ENCODE results near the gene BROX.
"Not testable (repeated sequence)": the region's sequence is repeated elsewhere in the genome, so short reads cannot be mapped to it uniquely, and the experiment has no call there.

Gene BROX

GRCh38 chr1:222732216-222733159 is 20.1 kb downstream of the BROX start:
- no peak for DNase-seq

DNA sequence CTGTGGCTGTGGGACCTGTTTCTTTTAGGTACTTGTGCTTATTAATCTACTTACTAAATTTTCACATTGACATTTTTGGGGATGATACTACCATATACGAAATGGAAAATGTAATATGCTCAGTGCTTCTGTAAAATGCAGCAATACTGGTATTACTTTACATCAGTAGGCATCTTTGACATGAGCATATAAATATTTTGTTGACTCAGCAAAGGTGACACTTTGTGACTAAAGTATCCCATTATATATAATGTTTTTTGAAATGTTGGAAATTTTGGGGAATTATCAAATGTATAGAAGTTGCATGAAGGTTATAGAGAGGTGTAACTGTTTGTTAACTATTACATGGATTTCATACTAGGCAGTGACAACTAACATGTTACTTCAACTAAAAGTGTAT is 22.4 kb downstream of the BROX start:
- no peak for DNase-seq

GRCh38 chr1:222736470-222736869 is 24.1 kb downstream of the BROX start:
- no peak for DNase-seq

- no peak for DNase-seq
These were observed 24.6 kb downstream of the BROX start, which contains the start of gene FAM177B for GRCh38 chr1:222736972-222737371. TSS of gene FAM177B (plus strand) at chr1:222737202. CDS start at chr1:222746546, 9,344 bp downstream.

- DNase-seq = no peak
These were observed 27.1 kb downstream of the BROX start for GRCh38 chr1:222739465-222739864.

DNA sequence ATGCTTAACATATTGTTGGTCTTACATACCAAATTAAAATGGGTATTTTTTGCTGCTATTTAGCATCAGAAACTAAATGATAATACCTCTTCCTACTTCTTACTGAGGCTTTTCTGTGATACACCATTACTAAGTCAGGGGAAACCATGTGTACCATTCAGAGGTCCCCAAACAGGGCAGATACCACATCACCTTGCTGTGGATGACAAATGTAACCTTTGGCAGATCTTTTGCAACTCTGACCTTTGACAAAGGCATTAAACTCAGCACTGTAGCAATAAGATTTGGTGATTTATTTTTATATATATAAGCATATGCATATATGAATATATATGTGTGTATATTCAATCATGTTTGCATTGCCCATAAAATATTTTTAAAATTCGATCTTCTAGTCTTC is 27.6 kb downstream of the BROX start:
- DNase-seq = no peak

- DNase-seq = not testable (repeated sequence)
These were observed 29.5 kb downstream of the BROX start for GRCh38 chr1:222741630-222742457.

DNA sequence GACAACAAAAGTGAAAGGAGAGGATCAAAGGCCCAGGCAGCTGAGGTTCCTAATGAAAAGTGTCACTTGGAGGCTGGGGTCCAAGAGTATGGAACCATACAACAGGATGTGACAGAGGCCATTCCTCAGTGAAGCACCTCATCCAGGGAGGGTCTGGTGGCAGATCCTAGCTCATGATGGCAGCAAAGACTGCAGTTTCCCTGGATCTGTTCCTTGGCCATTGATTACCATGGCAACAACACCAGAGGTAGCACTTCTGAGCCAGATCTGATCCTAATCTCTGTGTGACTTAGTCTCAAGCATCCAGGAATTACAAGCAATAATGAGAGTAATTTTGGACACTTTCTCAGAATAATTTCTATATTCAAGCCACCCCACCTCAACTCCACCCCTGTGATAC is 37.6 kb downstream of the BROX start:
- DNase-seq = no peak

- no peak for DNase-seq
These were observed 38.3 kb downstream of the BROX start for GRCh38 chr1:222750651-222751050.

- no peak for DNase-seq
These were observed 38.9 kb downstream of the BROX start for GRCh38 chr1:222751255-222751654.

DNA sequence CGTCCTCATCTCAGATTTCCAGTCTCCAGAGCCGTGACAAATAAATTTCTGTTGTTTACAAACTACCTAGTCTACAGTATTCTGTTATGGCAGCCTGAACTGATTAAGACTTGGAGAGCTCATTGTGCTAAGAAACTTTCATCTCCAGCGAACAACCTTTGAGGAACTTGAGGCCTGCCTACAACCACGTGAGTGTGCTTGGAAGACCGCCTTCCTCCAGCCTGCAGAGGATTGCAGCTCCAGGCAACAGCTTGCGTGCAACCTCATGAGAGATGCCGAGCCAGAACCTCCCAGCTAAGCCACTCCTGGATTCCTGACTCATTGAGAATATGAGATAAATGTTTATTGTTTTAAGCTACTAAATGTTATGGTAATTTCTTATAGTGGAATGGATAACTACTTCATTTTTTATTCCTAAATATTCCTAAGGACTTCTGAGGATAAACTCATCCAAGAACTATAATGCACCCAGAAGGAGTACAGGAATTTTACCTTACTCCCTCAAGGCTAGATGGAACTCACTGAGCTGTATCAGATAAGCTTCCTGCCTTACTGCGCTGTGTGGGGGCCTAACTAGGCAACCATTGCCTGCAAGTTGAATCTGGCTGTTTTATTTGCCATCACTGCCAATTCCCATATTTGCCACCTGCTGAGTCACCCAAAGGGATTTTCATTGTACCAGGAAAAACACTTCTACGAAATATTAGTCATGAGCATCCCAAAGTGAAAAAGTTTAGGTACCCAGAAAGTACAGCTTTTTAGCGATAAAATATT is 42.2 kb downstream of the BROX start:
- DNase-seq = no peak

- DNase-seq = no peak
These were observed 45.4 kb downstream of the BROX start for GRCh38 chr1:222757646-222758268.

- DNase-seq = no peak
These were observed 47.2 kb downstream of the BROX start for GRCh38 chr1:222759451-222760035.

- no peak for DNase-seq
These were observed 48.7 kb downstream of the BROX start for GRCh38 chr1:222761083-222761482.

DNA sequence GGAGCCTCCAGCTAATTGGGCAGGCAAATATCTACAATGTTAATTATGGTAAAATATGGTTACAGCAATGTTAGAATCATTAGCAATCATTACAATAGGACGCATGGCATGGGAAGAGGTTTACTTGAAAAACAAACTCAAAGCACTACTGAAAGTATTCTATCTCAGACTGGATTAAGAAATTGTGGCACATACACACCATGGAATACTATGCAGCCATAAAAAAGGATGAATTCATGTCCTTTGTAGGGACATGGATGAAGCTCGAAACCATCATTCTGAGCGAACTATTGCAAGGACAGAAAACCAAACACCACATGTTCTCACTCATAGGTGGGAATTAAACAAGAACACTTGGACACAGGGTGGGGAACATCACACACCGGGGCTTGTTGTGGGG is 49.8 kb downstream of the BROX start:
- not testable (repeated sequence) for DNase-seq

- DNase-seq = no peak
These were observed 54.8 kb downstream of the BROX start for GRCh38 chr1:222767152-222767571.

GRCh38 chr1:222768592-222768991 is 56.2 kb downstream of the BROX start:
- no peak for DNase-seq

DNA sequence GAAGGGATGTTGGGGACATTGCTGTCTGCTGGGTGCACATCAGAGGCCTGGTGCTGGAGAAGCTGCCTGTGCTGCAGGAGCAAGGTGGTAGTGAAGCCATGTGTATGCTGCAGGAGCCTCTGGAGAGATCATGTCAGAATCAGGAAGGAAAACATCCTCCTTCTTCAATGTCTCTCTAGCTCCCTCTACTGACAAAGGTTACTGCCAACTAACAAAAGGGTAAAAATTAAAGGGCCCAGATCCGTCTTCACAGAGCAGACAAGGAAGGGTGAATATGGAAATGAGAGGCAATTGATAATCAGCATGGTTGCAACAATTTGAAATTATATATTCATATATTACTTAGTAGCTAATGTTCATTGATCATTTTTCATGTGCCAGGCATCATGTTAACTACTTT is 56.8 kb downstream of the BROX start:
- no peak for DNase-seq

DNA sequence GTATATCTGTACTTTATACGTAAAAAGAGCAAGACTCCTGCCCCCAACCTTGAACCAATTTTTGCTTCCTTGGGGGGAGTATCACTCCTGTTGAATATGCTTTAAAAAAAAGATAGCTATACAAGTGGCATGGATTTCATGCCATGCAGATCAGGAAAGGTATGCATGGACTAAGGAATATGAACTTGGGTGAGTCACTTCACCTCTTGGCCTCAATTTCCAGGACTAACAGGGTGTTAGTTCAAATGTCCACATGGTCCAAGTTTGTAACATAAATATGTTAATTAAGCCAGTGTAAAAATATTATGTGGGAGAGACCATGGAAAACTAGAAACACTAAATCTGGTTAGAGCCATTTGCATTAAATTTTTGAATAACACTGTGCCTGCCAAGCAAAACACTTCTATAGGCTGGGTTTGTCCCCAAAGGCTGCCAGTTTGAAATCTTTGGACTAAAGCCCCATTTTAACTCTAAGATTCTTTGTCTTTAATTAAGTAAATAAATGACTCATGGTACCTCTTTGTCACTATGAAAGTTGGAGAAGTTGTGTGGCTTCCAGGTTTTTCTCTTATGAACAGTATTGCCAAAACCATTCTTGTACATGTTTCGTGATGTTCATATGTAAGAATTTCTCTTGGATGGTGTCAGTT is 57.7 kb downstream of the BROX start:
- DNase-seq = no peak

DNA sequence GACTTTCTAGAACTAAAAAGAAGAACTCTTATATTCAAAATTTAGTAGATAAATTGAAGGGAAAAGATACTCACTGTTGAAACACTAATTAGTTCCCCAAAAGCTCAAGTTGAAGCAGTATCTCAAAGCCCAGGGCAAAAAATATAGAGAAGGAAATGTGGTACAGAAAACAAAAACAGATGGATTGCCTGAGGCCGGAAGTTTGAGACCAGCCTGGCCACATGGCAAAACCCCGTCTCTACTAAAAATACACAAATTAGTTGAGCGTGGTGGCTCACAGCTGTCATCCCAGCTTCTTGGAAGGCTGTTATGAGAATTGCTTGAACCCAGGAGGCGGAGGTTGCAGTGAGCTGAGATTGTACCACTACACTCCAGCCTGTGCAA is 60.6 kb downstream of the BROX start:
- DNase-seq = no peak

GRCh38 chr1:222777463-222777862 is 65.1 kb downstream of the BROX start:
- no peak for DNase-seq

- DNase-seq = no peak
These were observed 65.6 kb downstream of the BROX start for GRCh38 chr1:222777977-222778376.

Measured in activated CD4-positive, alpha-beta T cell treated with anti-CD3 and anti-CD28 coated beads for 1 hour (primary cell).